ENCODE measurements around the gene PRRX2.

DNA sequence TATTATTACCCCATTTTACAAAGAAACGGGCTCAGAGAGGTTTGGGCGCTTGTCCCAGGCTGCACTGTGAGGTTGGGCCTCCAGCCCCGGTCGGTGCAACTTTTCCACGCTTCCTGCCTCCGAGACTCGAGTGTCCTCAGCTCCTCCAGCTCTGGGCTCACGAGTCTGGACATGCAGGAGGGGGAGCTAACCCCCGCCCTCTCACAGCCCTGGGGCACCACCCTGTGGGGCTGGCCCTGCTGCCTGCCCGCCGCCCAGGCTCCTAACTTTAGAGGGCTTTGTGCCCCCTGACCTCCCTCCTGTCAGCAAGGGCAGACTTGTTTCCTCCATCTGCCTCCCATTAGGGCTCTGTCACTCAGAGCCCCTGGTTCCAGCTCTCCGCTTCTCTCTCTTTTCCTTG, 19.2 kb upstream of the PRRX2 start:
- TF ChIP-seq POLR2A (IDR thresholded peaks at IDR 0.05) = no peak
- TF ChIP-seq, protein P1, sequence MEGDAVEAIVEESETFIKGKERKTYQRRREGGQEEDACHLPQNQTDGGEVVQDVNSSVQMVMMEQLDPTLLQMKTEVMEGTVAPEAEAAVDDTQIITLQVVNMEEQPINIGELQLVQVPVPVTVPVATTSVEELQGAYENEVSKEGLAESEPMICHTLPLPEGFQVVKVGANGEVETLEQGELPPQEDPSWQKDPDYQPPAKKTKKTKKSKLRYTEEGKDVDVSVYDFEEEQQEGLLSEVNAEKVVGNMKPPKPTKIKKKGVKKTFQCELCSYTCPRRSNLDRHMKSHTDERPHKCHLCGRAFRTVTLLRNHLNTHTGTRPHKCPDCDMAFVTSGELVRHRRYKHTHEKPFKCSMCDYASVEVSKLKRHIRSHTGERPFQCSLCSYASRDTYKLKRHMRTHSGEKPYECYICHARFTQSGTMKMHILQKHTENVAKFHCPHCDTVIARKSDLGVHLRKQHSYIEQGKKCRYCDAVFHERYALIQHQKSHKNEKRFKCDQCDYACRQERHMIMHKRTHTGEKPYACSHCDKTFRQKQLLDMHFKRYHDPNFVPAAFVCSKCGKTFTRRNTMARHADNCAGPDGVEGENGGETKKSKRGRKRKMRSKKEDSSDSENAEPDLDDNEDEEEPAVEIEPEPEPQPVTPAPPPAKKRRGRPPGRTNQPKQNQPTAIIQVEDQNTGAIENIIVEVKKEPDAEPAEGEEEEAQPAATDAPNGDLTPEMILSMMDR (IDR thresholded peaks at IDR 0.05) = no peak
- no peak for TF ChIP-seq POLR2AphosphoS5 (IDR thresholded peaks at IDR 0.05)

Measured in upper lobe of left lung (tissue), 4 donors.